Measurements from ENCODE around the gene TBC1D3I.
"Not testable (repeated sequence)": the region's sequence is repeated elsewhere in the genome, so short reads cannot be mapped to it uniquely, and the experiment has no call there.

Gene TBC1D3I

GRCh38 chr17:36264470-36264869 lies at the start of gene TBC1D3I:
TSS of gene TBC1D3I (minus strand) at chr17:36264570. CDS start at chr17:36262985, 1,585 bp downstream.
- in situ Hi-C loops (cut with MboI; ENCODE audit: low sequenced_read_pairs), result not testable (repeated sequence)

DNA sequence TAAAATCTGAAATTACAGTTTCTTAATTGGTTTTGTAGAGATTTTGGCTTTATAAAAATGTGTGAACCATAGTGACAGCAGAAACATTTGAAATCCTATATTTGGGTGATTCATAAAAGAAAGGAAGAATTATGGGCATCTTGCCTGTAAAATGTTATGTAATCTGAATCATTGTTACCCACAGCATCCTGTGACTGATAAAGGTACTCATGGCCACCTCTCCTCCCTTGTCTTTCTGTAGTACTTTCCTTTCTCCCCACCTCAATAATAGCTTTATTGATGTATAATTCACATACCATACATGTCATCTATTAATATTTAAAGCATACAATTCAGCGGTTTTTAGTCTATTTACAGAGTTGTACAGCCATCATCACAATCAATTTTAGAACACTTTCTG lies 30.8 kb upstream of the TBC1D3I start:
- in situ Hi-C loops (cut with MboI; ENCODE audit: low sequenced_read_pairs), result not testable (repeated sequence)

DNA sequence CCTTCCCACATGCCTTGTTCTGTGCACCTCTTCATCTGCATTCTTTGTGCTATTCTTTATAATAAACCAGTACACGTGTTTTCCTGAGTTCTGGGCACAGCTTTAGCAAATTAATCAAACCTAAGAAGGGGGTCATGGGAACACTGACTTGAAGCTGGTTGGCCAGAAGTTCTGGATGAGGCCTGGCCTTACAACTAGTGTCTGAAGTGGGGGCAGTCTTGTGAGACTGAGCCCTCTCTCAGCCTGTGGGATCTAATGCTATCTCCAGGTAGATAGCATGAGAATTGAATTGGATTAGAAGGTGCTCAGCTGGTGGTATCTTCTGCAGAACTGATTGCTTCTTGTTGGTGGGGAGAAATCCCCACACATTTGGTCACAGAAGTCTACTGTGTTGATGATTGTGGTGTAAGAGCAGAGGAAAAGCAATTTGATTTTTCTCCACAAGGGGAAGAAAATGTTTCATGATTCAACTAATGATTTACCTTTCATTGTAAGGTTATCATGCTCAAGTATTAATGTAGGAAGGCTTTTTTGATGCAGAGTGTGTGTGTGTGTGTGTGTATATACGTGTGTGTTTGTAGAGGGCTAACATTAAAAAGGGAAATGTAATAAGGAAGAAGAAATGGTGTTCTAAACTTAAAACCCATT lies 25.7 kb upstream of the TBC1D3I start:
- in situ Hi-C loops (cut with MboI; ENCODE audit: low sequenced_read_pairs), result not testable (repeated sequence)

DNA sequence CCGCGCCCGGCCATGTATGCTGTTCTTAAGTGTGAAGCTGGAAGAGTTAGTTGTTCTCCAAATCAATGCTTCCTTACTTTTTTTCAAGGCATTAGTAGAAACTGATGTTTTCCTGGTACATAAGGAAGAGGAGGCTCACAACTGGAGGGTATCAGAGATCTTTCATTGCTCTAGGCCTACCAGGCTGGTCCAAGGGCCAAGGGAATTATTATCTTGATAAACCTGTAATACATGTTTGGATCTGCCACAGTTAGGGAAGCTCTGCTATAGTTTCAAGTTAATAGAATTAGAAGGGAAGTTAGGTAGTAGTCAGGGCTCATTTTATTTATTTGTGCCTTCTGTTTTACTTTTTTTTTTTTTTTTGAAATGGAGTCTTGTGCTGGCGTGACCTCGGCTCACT lies 19.8 kb upstream of the TBC1D3I start:
- in situ Hi-C loops (cut with MboI; ENCODE audit: low sequenced_read_pairs), result not testable (repeated sequence)

- in situ Hi-C loops (cut with MboI; ENCODE audit: low sequenced_read_pairs), result not testable (repeated sequence)
These were observed 18.9 kb upstream of the TBC1D3I start for GRCh38 chr17:36283256-36283655.

GRCh38 chr17:36242046-36242445 lies 22.3 kb downstream of the TBC1D3I start:
- in situ Hi-C loops (cut with MboI; ENCODE audit: low sequenced_read_pairs), result not testable (repeated sequence)

DNA sequence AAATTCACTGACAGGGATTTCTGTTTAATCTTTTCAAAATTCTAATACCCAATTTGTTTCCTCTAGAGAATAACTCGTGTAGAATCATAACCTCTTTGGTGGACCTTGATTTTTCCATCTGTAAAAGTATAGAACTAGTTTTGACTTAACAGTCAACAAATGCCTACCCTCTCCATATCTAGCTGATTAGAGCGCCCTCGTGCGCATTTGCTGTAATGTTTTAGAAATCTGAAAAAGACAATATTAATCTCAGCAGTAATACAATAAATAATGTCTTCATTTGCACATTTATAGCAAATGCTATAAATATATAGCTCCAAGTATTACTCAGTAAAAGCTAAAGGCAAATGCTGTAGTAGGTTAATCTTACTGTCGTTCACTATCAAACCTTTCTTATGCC lies 34.7 kb downstream of the TBC1D3I start:
- in situ Hi-C loops (cut with MboI; ENCODE audit: low sequenced_read_pairs), result not testable (repeated sequence)

- in situ Hi-C loops (cut with MboI; ENCODE audit: low sequenced_read_pairs), result not testable (repeated sequence)
These were observed 41.4 kb downstream of the TBC1D3I start for GRCh38 chr17:36222967-36223366.

- in situ Hi-C loops (cut with MboI; ENCODE audit: low sequenced_read_pairs), result not testable (repeated sequence)
These were observed 42.7 kb downstream of the TBC1D3I start for GRCh38 chr17:36221581-36222100.

DNA sequence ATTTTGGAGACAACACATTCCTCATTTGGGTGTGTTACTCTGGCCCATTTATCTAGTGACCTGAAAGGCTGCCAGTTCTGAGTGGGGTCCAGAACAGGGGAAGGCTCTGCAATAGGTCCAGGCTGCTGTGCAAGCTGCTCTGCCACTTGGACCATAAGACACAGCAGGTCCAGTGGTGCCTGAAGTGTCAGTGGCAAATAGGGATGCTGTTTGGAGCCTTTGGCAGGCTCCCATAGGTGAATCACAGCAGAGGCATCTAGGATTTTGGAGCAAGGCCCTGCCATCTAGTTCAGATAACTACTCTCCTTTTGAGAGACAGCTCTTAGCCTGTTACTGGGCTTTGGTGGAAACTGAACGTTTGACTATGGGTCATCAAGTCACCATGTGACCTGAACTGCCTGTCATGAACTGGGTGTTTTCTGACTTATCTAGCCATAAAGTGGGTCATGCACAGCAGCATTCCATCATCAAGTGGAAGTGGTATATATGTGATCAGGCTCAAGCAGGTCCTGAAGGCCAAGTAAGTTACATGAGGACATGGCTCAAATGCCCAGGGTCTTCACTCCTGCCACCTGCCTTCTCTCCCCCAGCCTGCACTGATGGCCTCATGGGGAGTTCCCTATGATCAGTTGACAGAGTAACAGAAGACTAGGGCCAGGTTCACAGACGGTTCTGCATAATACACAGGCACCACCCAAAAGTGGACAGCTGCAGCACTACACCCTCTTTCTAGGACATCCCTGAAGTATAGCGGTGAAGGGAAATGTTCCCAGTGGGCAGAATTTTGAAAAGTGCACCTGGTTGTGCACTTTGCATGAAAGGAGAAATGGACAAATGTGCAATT lies 43.4 kb downstream of the TBC1D3I start:
- in situ Hi-C loops (cut with MboI; ENCODE audit: low sequenced_read_pairs), result not testable (repeated sequence)

GRCh38 chr17:36219556-36219955 lies 44.8 kb downstream of the TBC1D3I start:
- in situ Hi-C loops (cut with MboI; ENCODE audit: low sequenced_read_pairs), result not testable (repeated sequence)

DNA sequence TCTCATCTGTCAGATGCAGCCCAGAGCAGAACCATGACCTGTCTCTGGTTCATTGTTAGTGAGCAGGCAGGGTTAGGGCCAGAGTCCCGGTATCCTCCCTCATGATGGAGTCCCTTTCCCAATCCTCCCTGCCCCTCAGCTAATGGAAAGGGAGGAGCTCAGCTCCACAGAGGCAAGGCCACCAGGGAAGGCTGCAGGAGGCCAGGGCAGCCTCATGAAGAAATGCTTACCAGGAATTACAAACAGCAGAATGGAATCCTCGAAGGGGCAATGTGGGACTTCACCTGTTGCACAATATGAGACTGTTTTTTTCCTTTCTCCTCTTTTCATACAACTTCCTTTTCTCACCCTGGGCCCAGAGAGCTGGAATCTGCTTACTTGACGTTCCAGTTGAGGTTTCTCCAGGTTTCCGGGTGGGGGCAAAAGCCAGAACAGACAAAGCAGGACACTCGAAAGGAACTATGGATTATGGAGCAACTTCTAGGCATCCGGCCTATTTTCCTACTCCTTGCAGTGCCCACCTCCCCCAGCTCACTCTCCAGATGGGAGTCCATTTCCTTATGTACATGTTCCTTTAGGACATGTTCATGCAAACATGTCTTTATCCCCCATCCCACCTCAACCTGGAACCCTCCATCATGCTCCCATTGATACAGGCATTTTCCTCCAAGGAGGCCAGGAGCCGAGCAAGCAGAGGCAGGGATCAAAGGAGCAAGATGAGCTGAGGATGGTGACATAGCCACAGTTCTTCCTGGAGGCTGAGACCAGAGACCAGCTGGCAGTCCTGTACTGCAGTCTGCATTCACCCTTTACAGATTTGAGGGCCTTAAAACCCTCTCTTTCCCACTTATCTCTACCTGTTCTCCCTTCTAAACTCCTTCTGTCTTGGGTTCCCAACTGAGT lies 48.7 kb downstream of the TBC1D3I start:
- in situ Hi-C loops (cut with MboI; ENCODE audit: low sequenced_read_pairs), result not testable (repeated sequence)

DNA sequence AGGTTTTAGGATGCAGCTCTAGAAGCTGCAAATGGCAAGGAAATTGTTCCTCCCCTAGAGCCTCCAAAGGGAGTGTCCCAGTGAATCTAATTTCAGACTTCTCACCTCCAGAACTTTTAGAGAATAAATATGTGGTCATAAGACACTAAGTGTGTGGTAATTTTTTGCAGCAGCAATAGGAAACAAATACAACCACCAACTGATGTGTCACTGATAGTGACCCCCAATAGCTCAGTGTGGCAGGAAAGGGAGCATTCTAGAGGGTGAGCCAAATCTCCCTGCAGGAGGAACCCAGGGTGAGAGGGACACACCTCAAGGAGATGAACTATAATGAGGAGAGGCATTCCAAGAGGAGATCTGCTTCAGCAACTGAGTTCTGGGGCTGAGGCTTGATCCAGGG lies 49.5 kb downstream of the TBC1D3I start:
- in situ Hi-C loops (cut with MboI; ENCODE audit: low sequenced_read_pairs), result no loop called here

DNA sequence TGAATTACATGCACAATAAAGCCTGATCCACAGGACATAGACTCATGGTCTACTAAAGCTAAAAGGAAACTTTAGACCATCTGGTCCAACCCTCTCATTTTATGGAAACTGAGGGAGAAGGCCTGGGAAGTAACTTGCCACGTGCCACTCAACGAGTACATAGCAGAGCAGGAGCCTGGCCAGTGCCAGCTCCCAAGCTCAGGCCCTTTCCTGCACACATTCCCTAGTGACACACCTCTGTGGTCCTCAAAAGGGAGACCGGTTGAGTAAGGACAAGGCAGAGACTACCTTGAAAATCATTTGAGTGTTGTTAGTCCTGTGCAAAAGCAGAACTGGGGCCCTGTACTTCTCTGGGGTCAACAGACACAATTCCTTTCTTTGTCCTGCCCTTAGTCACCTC lies 50.7 kb downstream of the TBC1D3I start:
- in situ Hi-C loops (cut with MboI; ENCODE audit: low sequenced_read_pairs), result no loop called here

DNA sequence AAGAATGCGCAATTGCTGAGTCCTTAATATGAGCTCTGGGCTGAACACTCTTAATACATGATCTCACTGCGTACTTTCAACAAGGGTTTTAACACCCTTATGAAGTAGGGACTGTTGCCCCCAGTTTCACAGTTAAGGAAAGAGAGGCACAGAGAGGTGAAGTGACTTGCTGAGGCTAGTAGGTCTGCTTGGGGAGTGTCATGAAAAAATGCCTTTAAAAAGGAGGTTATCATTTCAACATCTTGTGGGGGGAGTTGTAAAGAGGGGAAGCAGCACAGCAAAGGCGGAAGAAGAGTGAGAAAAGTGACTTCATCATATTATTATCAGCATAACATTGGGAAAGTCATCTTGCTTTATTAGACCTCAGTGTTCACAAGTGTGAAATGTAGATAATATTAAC lies 51.4 kb downstream of the TBC1D3I start:
- in situ Hi-C loops (cut with MboI; ENCODE audit: low sequenced_read_pairs), result no loop called here

- in situ Hi-C loops (cut with MboI; ENCODE audit: low sequenced_read_pairs), result no loop called here
These were observed 52.1 kb downstream of the TBC1D3I start for GRCh38 chr17:36212272-36212605.

DNA sequence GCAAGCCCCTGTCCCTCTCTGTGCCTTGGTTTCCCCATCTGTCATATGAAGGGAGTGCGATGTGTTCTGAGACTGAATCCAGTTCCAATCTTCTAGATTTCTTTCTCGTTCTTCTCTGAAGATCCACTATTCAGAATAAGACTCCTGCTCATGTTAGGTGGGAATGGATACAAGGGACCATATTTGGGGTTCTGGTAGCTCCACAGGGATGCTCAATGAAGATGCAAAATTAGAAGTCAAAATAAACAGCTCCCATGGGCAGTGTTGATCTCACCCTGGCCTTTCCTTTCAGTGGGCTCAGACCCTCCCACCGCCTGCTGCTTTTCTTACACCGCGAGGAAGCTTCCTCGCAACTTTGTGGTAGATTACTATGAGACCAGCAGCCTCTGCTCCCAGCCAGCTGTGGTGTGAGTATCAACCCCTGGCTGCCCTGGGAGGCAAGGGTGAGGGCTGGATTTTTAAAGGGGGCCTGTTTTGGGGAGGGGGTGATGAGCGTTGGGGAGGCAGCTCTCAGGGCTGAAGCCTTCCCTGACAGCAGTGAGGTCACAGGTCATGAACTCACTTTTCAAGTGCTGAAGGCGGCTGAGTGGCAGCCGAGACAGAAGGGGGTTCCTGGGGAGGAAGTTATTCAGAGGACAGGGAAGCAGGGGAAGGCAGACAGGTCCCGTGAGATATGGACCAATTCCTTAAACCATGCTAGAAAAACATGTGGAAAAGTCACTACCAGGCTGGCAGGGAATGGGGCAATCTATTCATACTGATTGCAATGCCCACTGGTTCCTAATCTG lies 52.7 kb downstream of the TBC1D3I start:
- in situ Hi-C loops (cut with MboI; ENCODE audit: low sequenced_read_pairs), result not testable (repeated sequence)

DNA sequence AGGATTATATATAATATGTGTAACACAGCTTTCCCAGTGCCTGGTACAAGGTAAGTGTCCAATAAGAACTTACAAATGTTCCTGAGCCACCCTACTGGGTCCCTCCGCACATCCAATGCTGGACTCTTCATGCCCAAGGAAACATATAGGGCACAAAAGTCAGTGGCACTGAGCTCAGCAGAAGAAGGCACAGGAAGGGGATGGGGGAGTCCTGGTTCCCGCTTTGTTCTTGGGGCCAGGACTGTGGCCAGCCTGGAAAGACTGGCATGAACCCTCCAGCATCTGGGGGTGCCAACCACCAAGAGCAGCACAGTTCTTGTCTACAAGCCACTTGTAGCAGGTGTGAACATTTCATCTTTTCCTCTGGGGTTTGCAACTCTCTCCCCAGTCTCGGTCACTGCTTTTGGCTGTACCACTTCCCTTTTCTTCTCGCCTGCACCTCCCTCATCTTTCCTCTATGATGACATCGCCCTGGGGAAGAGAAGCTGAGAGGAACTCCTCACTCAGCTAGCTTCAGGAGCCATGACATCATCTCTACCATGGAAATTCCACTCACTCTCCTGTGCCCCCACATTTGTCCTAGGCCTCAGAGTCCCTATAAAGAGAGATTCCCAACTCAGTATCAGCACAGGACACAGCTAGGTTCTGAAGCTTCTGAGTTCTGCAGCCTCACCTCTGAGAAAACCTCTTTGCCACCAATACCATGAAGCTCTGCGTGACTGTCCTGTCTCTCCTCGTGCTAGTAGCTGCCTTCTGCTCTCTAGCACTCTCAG lies 53.7 kb downstream of the TBC1D3I start, which contains the start of gene CCL4L2:
Gene CCL4L2, plus strand, starts transcription at position 625 of the 773 bp plus-strand sequence.
- in situ Hi-C loops (cut with MboI; ENCODE audit: low sequenced_read_pairs), result not testable (repeated sequence)

GRCh38 chr17:36209575-36209974 lies 54.8 kb downstream of the TBC1D3I start:
- in situ Hi-C loops (cut with MboI; ENCODE audit: low sequenced_read_pairs), result no loop called here
